Measurements from ENCODE around the gene NOB1.

DNA sequence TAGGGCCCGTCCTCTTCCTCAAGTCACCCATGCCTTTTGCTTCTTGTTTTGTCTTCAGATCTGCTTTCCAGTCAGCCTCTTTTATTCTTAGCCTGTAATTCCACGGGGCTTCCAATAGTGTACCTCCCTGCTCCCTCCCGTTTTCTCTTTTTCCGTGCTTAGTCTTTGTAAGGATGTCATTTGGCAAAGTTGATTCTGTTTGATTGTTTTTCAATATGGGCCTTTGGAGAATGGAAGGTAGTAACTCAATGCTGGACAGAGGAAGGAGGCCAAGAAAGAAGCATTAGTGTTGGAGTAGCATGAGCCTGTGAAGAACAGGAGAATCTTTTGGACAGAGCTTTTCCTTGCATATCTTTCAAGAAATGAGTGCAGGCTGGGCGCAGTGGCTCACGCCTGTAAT is 13.9 kb upstream of the NOB1 start:
- TF ChIP-seq, protein P1, sequence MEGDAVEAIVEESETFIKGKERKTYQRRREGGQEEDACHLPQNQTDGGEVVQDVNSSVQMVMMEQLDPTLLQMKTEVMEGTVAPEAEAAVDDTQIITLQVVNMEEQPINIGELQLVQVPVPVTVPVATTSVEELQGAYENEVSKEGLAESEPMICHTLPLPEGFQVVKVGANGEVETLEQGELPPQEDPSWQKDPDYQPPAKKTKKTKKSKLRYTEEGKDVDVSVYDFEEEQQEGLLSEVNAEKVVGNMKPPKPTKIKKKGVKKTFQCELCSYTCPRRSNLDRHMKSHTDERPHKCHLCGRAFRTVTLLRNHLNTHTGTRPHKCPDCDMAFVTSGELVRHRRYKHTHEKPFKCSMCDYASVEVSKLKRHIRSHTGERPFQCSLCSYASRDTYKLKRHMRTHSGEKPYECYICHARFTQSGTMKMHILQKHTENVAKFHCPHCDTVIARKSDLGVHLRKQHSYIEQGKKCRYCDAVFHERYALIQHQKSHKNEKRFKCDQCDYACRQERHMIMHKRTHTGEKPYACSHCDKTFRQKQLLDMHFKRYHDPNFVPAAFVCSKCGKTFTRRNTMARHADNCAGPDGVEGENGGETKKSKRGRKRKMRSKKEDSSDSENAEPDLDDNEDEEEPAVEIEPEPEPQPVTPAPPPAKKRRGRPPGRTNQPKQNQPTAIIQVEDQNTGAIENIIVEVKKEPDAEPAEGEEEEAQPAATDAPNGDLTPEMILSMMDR (conservative IDR thresholded peaks at IDR 0.05) = no peak
- no peak for TF ChIP-seq ZFX (IDR thresholded peaks at IDR 0.05)

Measured in C4-2B (cell line).